Measurements from ENCODE around the gene TSPAN3. TPM values are rescaled to one million over a fixed set of nuclear protein-coding genes. Genes with fewer than 3 reads are reported as not detected.

TSPAN3 gene
- total and polyA plus RNA-seq, 2 donors (not counting 1 experiment from before 2014, with no cell fraction given) = 109 to 130 TPM

DNA sequence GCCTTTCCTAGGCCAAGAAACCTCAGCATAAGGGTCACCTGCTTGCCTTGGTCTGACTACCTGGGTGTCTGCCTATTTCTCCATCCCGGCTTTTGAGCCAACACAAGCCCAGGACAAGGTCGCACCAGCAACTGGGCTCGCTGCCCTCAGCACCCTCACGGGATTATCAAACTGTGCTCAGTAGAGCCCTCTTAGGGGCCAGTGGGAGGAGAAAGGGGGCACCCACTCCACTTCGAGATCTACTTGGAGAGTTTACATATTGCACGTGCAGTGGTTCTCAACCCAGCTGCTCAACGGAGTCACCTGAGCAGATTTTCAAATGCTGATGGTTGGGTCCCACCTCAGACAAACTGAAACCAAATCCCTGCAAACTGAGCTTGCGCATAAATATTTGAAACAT, 31.1 kb downstream of the TSPAN3 start:
- ATAC-seq (ENCODE audit: low read depth) (no peak), DNase-seq (no peak)
- H3K4me3 Mint-ChIP-seq = no peak overlapping the region
- ChIA-PET POLR2A (no interaction called here), CTCF (no interaction called here)
- no peak overlapping the region for H3K4me3 ChIP-seq (ENCODE audit: control extremely low read depth in 1 of 5, extremely low read depth in 1 of 5, insufficient read depth in 1 of 5, low read depth in 2 of 5, low read length in 4 of 5)
- H3K27ac ChIP-seq (ENCODE audit: low read length in 2 of 2) = peak overlapping the region in 1 of 2 donors; percentile 16
- intact Hi-C loops (cut with micrococcal nuclease) = no loop called here
- WGBS (ENCODE audit: insufficient coverage) = 90% methylated on average over 2 of the region's 8 CpGs
- H4K20me1 ChIP-seq (ENCODE audit: control insufficient read depth, insufficient read depth, low read length, poor library complexity, severe bottlenecking) = peaks cover 55% of the 10 kb centered on the region
- H3K4me1 ChIP-seq (ENCODE audit: control insufficient read depth in 2 of 2, insufficient read depth in 2 of 2, low read length in 2 of 2) = peaks cover under 1 to 20% of the 10 kb centered on the region in 2 donors
- H3K4me2 ChIP-seq (replicated peaks; ENCODE audit: low read depth, low read length, poor library complexity, severe bottlenecking) = no peak overlapping the region
- no peak overlapping the region for H2AFZ ChIP-seq (ENCODE audit: insufficient read depth, low read depth, low read length, poor library complexity, severe bottlenecking)
- no peaks in the 10 kb centered on the region for H3K27me3 ChIP-seq (replicated peaks in 1 of 4; ENCODE audit: control extremely low read depth in 1 of 4, control insufficient read depth in 3 of 4, insufficient read depth in 4 of 4, low read length in 3 of 4)
- H3K27ac Mint-ChIP-seq = peak overlapping the region; percentile 26
- H3K9me3 ChIP-seq (ENCODE audit: control extremely low read depth in 1 of 3, control insufficient read depth in 2 of 3, insufficient read depth in 1 of 3, low read length in 2 of 3) = peaks cover 0 to 17% (median 0%) of the 10 kb centered on the region in 3 donors
- H3K9ac ChIP-seq (ENCODE audit: low read length) = no peak overlapping the region
- H3K79me2 ChIP-seq (ENCODE audit: control insufficient read depth, insufficient read depth, low read length) = peaks cover 19% of the 10 kb centered on the region
- no peaks in the 10 kb centered on the region for H3K27me3 Mint-ChIP-seq
- TF ChIP-seq, protein P1, sequence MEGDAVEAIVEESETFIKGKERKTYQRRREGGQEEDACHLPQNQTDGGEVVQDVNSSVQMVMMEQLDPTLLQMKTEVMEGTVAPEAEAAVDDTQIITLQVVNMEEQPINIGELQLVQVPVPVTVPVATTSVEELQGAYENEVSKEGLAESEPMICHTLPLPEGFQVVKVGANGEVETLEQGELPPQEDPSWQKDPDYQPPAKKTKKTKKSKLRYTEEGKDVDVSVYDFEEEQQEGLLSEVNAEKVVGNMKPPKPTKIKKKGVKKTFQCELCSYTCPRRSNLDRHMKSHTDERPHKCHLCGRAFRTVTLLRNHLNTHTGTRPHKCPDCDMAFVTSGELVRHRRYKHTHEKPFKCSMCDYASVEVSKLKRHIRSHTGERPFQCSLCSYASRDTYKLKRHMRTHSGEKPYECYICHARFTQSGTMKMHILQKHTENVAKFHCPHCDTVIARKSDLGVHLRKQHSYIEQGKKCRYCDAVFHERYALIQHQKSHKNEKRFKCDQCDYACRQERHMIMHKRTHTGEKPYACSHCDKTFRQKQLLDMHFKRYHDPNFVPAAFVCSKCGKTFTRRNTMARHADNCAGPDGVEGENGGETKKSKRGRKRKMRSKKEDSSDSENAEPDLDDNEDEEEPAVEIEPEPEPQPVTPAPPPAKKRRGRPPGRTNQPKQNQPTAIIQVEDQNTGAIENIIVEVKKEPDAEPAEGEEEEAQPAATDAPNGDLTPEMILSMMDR (IDR thresholded peaks at IDR 0.05) = no peak
- TF ChIP-seq EZH2 (IDR thresholded peaks at IDR 0.05; ENCODE audit: borderline replicate concordance, insufficient read depth, low read depth, low read length, poor library complexity, severe bottlenecking) = no peak
- H3K4me1 Mint-ChIP-seq = peaks cover 30% of the 10 kb centered on the region
- no peaks in the 10 kb centered on the region for H3K9me3 Mint-ChIP-seq (ENCODE audit: insufficient read depth)
- peaks cover 10 to 76% of the 10 kb centered on the region in 2 experiments for H3K36me3 ChIP-seq (replicated peaks in 1 of 2; ENCODE audit: control extremely low read depth in 1 of 2, control insufficient read depth in 1 of 2, extremely low read depth in 1 of 2, insufficient read depth in 2 of 2, low read length in 1 of 2)

DNA sequence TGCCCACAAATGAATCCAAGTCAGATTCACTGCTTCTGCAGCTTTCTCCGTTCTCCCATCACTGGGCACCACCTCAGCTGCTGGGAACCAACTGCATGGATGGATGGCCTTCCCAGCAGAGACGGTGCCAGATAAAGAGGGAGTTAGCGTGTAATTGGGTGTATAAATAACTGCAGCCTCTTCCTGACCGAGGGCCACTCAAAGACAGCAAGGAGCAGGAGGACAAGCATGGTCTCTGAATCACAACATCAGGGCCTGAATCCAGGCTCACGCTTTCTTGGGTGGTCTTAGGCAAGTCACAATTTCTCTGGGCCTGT, 31.7 kb downstream of the TSPAN3 start:
- H3K9me3 Mint-ChIP-seq (ENCODE audit: insufficient read depth) = no peaks in the 10 kb centered on the region
- peaks cover 26% of the 10 kb centered on the region for H3K4me1 Mint-ChIP-seq
- DNase-seq = no peak
- H3K4me3 Mint-ChIP-seq = no peak overlapping the region
- POLR2A ChIA-PET = no interaction called here
- H2AFZ ChIP-seq (ENCODE audit: insufficient read depth, low read depth, low read length, poor library complexity, severe bottlenecking) = no peak overlapping the region
- H3K4me2 ChIP-seq (replicated peaks; ENCODE audit: low read depth, low read length, poor library complexity, severe bottlenecking) = no peak overlapping the region
- peak overlapping the region in 1 of 2 donors; percentile 16 for H3K27ac ChIP-seq (ENCODE audit: low read length in 2 of 2)
- TF ChIP-seq EZH2 (IDR thresholded peaks at IDR 0.05; ENCODE audit: borderline replicate concordance, insufficient read depth, low read depth, low read length, poor library complexity, severe bottlenecking) = no peak
- TF ChIP-seq, protein P1 (IDR thresholded peaks at IDR 0.05) = no peak
- no peak for ATAC-seq (ENCODE audit: low read depth)
- H3K27me3 ChIP-seq (replicated peaks in 1 of 4; ENCODE audit: control extremely low read depth in 1 of 4, control insufficient read depth in 3 of 4, insufficient read depth in 4 of 4, low read length in 3 of 4) = no peaks in the 10 kb centered on the region
- H3K9me3 ChIP-seq (ENCODE audit: control extremely low read depth in 1 of 3, control insufficient read depth in 2 of 3, insufficient read depth in 1 of 3, low read length in 2 of 3) = peaks cover 0 to 17% (median 0%) of the 10 kb centered on the region in 3 donors
- H3K4me3 ChIP-seq (ENCODE audit: control extremely low read depth in 1 of 5, extremely low read depth in 1 of 5, insufficient read depth in 1 of 5, low read depth in 2 of 5, low read length in 4 of 5) = no peak overlapping the region
- peaks cover 13% of the 10 kb centered on the region for H3K79me2 ChIP-seq (ENCODE audit: control insufficient read depth, insufficient read depth, low read length)
- peak overlapping the region; percentile 20 for H3K27ac Mint-ChIP-seq
- peaks cover 51% of the 10 kb centered on the region for H4K20me1 ChIP-seq (ENCODE audit: control insufficient read depth, insufficient read depth, low read length, poor library complexity, severe bottlenecking)
- no CpG with 5 or more reads among the region's 5 CpGs for WGBS (ENCODE audit: insufficient coverage)
- CTCF ChIA-PET = no interaction called here
- H3K36me3 ChIP-seq (replicated peaks in 1 of 2; ENCODE audit: control extremely low read depth in 1 of 2, control insufficient read depth in 1 of 2, extremely low read depth in 1 of 2, insufficient read depth in 2 of 2, low read length in 1 of 2) = peaks cover 6 to 72% of the 10 kb centered on the region in 2 experiments
- H3K9ac ChIP-seq (ENCODE audit: low read length) = no peak overlapping the region
- intact Hi-C loops (cut with micrococcal nuclease) = no loop called here
- no peaks in the 10 kb centered on the region for H3K27me3 Mint-ChIP-seq
- peaks cover 0 to 19% of the 10 kb centered on the region in 2 donors for H3K4me1 ChIP-seq (ENCODE audit: control insufficient read depth in 2 of 2, insufficient read depth in 2 of 2, low read length in 2 of 2)

Data from B cell (primary cell).